ENCODE measurements around the gene MLLT1.

DNA sequence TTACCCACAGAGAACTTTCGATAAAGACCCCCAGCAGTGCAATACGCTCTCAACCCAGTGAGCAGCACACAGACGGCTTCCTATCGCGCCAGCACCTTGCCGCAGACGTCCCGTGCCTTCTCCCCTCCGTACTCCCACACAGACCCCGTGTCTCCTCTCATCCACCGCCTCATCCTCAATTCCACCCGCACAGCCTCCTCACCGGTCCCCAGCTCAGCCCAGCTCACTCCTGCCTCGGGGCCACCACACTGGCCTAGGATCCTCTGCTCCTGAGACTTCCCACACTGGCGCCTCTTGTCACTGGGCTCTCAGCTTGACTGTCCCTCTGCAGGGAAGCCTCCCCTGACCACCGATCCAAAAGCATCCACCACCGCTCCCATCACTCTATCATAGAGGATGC, 9.0 kb downstream of the MLLT1 start:
- TF ChIP-seq, protein P1, sequence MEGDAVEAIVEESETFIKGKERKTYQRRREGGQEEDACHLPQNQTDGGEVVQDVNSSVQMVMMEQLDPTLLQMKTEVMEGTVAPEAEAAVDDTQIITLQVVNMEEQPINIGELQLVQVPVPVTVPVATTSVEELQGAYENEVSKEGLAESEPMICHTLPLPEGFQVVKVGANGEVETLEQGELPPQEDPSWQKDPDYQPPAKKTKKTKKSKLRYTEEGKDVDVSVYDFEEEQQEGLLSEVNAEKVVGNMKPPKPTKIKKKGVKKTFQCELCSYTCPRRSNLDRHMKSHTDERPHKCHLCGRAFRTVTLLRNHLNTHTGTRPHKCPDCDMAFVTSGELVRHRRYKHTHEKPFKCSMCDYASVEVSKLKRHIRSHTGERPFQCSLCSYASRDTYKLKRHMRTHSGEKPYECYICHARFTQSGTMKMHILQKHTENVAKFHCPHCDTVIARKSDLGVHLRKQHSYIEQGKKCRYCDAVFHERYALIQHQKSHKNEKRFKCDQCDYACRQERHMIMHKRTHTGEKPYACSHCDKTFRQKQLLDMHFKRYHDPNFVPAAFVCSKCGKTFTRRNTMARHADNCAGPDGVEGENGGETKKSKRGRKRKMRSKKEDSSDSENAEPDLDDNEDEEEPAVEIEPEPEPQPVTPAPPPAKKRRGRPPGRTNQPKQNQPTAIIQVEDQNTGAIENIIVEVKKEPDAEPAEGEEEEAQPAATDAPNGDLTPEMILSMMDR (IDR thresholded peaks at IDR 0.05; ENCODE audit: low read depth, low read length, missing input control), result no peak
- no peak for TF ChIP-seq JUND (IDR thresholded peaks at IDR 0.05)
- TF ChIP-seq, protein P2, sequence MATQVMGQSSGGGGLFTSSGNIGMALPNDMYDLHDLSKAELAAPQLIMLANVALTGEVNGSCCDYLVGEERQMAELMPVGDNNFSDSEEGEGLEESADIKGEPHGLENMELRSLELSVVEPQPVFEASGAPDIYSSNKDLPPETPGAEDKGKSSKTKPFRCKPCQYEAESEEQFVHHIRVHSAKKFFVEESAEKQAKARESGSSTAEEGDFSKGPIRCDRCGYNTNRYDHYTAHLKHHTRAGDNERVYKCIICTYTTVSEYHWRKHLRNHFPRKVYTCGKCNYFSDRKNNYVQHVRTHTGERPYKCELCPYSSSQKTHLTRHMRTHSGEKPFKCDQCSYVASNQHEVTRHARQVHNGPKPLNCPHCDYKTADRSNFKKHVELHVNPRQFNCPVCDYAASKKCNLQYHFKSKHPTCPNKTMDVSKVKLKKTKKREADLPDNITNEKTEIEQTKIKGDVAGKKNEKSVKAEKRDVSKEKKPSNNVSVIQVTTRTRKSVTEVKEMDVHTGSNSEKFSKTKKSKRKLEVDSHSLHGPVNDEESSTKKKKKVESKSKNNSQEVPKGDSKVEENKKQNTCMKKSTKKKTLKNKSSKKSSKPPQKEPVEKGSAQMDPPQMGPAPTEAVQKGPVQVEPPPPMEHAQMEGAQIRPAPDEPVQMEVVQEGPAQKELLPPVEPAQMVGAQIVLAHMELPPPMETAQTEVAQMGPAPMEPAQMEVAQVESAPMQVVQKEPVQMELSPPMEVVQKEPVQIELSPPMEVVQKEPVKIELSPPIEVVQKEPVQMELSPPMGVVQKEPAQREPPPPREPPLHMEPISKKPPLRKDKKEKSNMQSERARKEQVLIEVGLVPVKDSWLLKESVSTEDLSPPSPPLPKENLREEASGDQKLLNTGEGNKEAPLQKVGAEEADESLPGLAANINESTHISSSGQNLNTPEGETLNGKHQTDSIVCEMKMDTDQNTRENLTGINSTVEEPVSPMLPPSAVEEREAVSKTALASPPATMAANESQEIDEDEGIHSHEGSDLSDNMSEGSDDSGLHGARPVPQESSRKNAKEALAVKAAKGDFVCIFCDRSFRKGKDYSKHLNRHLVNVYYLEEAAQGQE (IDR thresholded peaks at IDR 0.05), result no peak
- no peak for TF ChIP-seq SP1 (IDR thresholded peaks at IDR 0.05)
- TF ChIP-seq, protein P3, sequence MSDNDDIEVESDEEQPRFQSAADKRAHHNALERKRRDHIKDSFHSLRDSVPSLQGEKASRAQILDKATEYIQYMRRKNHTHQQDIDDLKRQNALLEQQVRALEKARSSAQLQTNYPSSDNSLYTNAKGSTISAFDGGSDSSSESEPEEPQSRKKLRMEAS (IDR thresholded peaks at IDR 0.05), result no peak
- TF ChIP-seq EGR1 (IDR thresholded peaks at IDR 0.05; ENCODE audit: low read depth in 2 of 2), result no peak
- TF ChIP-seq NR2F2 (IDR thresholded peaks at IDR 0.05), result no peak
- TF ChIP-seq RAD21 (IDR thresholded peaks at IDR 0.05), result no peak
- no peak for TF ChIP-seq TAF1 (conservative IDR thresholded peaks at IDR 0.05)
- TF ChIP-seq RXRA (IDR thresholded peaks at IDR 0.05), result no peak
- no peak for TF ChIP-seq GABPA (IDR thresholded peaks at IDR 0.05 in 1 of 2, conservative IDR thresholded peaks at IDR 0.05 in 1 of 2)
- TF ChIP-seq YY1 (IDR thresholded peaks at IDR 0.05), result no peak
- TF ChIP-seq, protein P4, sequence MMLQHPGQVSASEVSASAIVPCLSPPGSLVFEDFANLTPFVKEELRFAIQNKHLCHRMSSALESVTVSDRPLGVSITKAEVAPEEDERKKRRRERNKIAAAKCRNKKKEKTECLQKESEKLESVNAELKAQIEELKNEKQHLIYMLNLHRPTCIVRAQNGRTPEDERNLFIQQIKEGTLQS (IDR thresholded peaks at IDR 0.05), result no peak
- TF ChIP-seq, protein P5, sequence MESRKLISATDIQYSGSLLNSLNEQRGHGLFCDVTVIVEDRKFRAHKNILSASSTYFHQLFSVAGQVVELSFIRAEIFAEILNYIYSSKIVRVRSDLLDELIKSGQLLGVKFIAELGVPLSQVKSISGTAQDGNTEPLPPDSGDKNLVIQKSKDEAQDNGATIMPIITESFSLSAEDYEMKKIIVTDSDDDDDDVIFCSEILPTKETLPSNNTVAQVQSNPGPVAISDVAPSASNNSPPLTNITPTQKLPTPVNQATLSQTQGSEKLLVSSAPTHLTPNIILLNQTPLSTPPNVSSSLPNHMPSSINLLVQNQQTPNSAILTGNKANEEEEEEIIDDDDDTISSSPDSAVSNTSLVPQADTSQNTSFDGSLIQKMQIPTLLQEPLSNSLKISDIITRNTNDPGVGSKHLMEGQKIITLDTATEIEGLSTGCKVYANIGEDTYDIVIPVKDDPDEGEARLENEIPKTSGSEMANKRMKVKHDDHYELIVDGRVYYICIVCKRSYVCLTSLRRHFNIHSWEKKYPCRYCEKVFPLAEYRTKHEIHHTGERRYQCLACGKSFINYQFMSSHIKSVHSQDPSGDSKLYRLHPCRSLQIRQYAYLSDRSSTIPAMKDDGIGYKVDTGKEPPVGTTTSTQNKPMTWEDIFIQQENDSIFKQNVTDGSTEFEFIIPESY (IDR thresholded peaks at IDR 0.05), result no peak
